Brain microvascular endothelial cell (primary cell): ENCODE measurements around the gene UGT2B15.
"Not testable (repeated sequence)": the region's sequence is repeated elsewhere in the genome, so short reads cannot be mapped to it uniquely, and the experiment has no call there.

Experiments used
- DNase-seq: peaks from one replicate; pipeline ENCODE4 v3.0.0-alpha.2; 2020
- H3K27ac ChIP-seq: fragments of 250-450 bp; sonication (Bioruptor Pico); 2 replicates; pipeline ENCODE4 v1.5.1; 2020; ENCODE audit warnings: mild to moderate bottlenecking, moderate library complexity
- H3K27me3 ChIP-seq: fragments of 250-450 bp; sonication (Bioruptor Pico); replicated peaks from 2 replicates; pipeline ENCODE4 v1.5.1; 2020; ENCODE audit warnings: mild to moderate bottlenecking
- H3K36me3 ChIP-seq: fragments of 250-450 bp; sonication (Bioruptor Pico); replicated peaks from 2 replicates; pipeline ENCODE4 v1.5.1; 2020; ENCODE audit warnings: mild to moderate bottlenecking
- H3K4me3 ChIP-seq: 2 replicates; pipeline ENCODE4 v1.5.1; 2011; ENCODE audit warnings: low read depth, mild to moderate bottlenecking, control low read depth, low read length, moderate library complexity
- CTCF ChIP-seq: IDR thresholded peaks from 2 replicates; pipeline ENCODE4 v1.5.1; 2011; ENCODE audit warnings: low read depth, mild to moderate bottlenecking, moderate library complexity, low read length, control low read depth, inconsistent platforms; ENCODE audit errors: missing control alignments
- in situ Hi-C: cut with HindIII; loops from 2 replicates; pipeline ENCODE4 v1.10.0; 2017; ENCODE audit warnings: low sequenced_read_pairs, low pct_ligation_motif_present

Gene UGT2B15

GRCh38 chr4:68673143-68673542, 2.7 kb upstream of the UGT2B15 start:
- Histone ChIP-seq H3K4me3 (no peak overlapping the region), H3K27ac (no peak overlapping the region), H3K36me3 (no peaks in the 10 kb centered on the region), H3K27me3 (no peaks in the 10 kb centered on the region)
- no peak for TF ChIP-seq CTCF
- no peak for DNase-seq
- in situ Hi-C loops: no loop called here

- H3K4me3 ChIP-seq, H3K27ac ChIP-seq, H3K36me3 ChIP-seq, in situ Hi-C loops, H3K27me3 ChIP-seq, DNase-seq: not testable (repeated sequence)
- TF ChIP-seq CTCF: peak; percentile 3
Measured at GRCh38 chr4:68671217-68671616, 765 bp upstream of the UGT2B15 start.

- in situ Hi-C loops, H3K27ac ChIP-seq, H3K4me3 ChIP-seq, H3K27me3 ChIP-seq, DNase-seq, H3K36me3 ChIP-seq: not testable (repeated sequence)
Measured at GRCh38 chr4:68668537-68669163, 1.8 kb downstream of the UGT2B15 start.

- H3K4me3 ChIP-seq, H3K27ac ChIP-seq, in situ Hi-C loops: not testable (repeated sequence)
Measured at GRCh38 chr4:68667551-68667950, 2.9 kb downstream of the UGT2B15 start.

GRCh38 chr4:68664721-68665120, 5.7 kb downstream of the UGT2B15 start:
- H3K27me3 ChIP-seq, H3K4me3 ChIP-seq, H3K27ac ChIP-seq, in situ Hi-C loops, H3K36me3 ChIP-seq, DNase-seq: not testable (repeated sequence)

More at GRCh38 chr4:68667551-68667950, 2.9 kb downstream of the UGT2B15 start:
- H3K36me3 ChIP-seq, H3K27me3 ChIP-seq, DNase-seq: not testable (repeated sequence)

- in situ Hi-C loops, H3K27ac ChIP-seq, H3K36me3 ChIP-seq, H3K4me3 ChIP-seq, DNase-seq, H3K27me3 ChIP-seq: not testable (repeated sequence)
Measured at GRCh38 chr4:68662836-68663574, 7.4 kb downstream of the UGT2B15 start.

- no peak for TF ChIP-seq CTCF
- H3K4me3 ChIP-seq: no peak overlapping the region
- H3K27me3 ChIP-seq: no peaks in the 10 kb centered on the region
- no peak for DNase-seq
- H3K36me3 ChIP-seq: no peaks in the 10 kb centered on the region
- in situ Hi-C loops: no loop called here
- no peak overlapping the region for H3K27ac ChIP-seq
Measured at GRCh38 chr4:68658672-68659071, 11.8 kb downstream of the UGT2B15 start.

GRCh38 chr4:68657022-68657594, 13.3 kb downstream of the UGT2B15 start:
- H3K27me3 ChIP-seq, H3K27ac ChIP-seq, H3K4me3 ChIP-seq, H3K36me3 ChIP-seq, DNase-seq, in situ Hi-C loops: not testable (repeated sequence)

- H3K36me3 ChIP-seq, DNase-seq, H3K4me3 ChIP-seq, H3K27ac ChIP-seq, H3K27me3 ChIP-seq, in situ Hi-C loops: not testable (repeated sequence)
Measured at GRCh38 chr4:68656445-68656973, 13.9 kb downstream of the UGT2B15 start.
